VCaP (cell line): ENCODE results near the gene RPL29.
"Not testable (repeated sequence)": the region's sequence is repeated elsewhere in the genome, so short reads cannot be mapped to it uniquely, and the experiment has no call there.

Experiments used
- H3K27ac ChIP-seq: fragments of 450-650 bp; 2 replicates; pipeline ENCODE4 v1.5.1; 2017
- CTCF ChIP-seq: fragments of 450-650 bp; conservative IDR thresholded peaks from 2 replicates; pipeline ENCODE4 v1.5.1; 2017; ENCODE audit warnings: mild to moderate bottlenecking, moderate library complexity

The RPL29 gene

GRCh38 chr3:52039426-52039825 lies 43.7 kb upstream of the RPL29 start:
- no peak overlapping the region for H3K27ac ChIP-seq
- no peak for TF ChIP-seq CTCF

GRCh38 chr3:52038227-52038626 lies 42.5 kb upstream of the RPL29 start:
- no peak overlapping the region for H3K27ac ChIP-seq
- no peak for TF ChIP-seq CTCF

- H3K27ac ChIP-seq, result no peak overlapping the region
- TF ChIP-seq CTCF, result no peak
Measured at GRCh38 chr3:52037291-52037690, 41.6 kb upstream of the RPL29 start.

- no peak overlapping the region for H3K27ac ChIP-seq
- no peak; the same call in 1 of the 2 replicates for TF ChIP-seq CTCF
Measured at GRCh38 chr3:52036829-52037228, 41.1 kb upstream of the RPL29 start.

- no peak for TF ChIP-seq CTCF
Measured at GRCh38 chr3:52036222-52036694, 40.6 kb upstream of the RPL29 start.

GRCh38 chr3:52034651-52035050 lies 39.0 kb upstream of the RPL29 start:
- H3K27ac ChIP-seq, result no peak overlapping the region
- no peak for TF ChIP-seq CTCF

More at GRCh38 chr3:52036222-52036694, 40.6 kb upstream of the RPL29 start:
- no peak overlapping the region for H3K27ac ChIP-seq

- no peak overlapping the region for H3K27ac ChIP-seq
- TF ChIP-seq CTCF, result no peak
Measured at GRCh38 chr3:52034212-52034611, 38.5 kb upstream of the RPL29 start.

GRCh38 chr3:52033748-52034147 lies 38.1 kb upstream of the RPL29 start:
- H3K27ac ChIP-seq, result not testable (repeated sequence)
